Measurements from ENCODE around the gene RALGPS1.
A peak's percentile ranks its signal among the peaks of the same experiment; 100 is the strongest.

The RALGPS1 gene

GRCh38 chr9:127058645-127059021 is 144.1 kb downstream of the RALGPS1 start:
- TF ChIP-seq CTCF (conservative IDR thresholded peaks at IDR 0.05; ENCODE audit: low read length): no peak
- no peak for DNase-seq (ENCODE audit: low read depth)
- no peak overlapping the region for H3K4me3 ChIP-seq (ENCODE audit: low read length)

DNA sequence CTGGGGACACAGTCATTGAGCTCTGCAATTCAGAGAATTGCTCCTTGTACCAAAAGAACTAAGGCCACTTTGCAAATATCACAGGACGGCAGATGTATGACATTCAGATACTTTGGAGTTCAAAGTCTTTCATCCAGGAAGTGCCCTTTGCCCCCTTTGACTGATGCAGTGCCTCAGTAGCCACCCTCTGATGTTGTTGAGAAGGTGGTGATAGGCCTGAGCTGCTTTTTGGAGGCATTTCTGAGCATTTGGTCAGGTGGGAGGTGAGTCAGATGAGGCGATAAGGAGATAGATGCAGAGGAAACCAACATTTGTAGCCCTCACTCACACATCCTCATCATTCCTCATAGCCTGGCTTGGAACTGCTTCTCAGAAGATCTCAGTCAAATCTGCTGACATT is 144.4 kb downstream of the RALGPS1 start:
- no peak overlapping the region for H3K4me3 ChIP-seq (ENCODE audit: low read length)
- no peak for TF ChIP-seq CTCF (conservative IDR thresholded peaks at IDR 0.05; ENCODE audit: low read length)
- DNase-seq (ENCODE audit: low read depth): no peak

- no peak for DNase-seq (ENCODE audit: low read depth)
- H3K4me3 ChIP-seq (ENCODE audit: low read length): no peak overlapping the region
- no peak for TF ChIP-seq CTCF (conservative IDR thresholded peaks at IDR 0.05; ENCODE audit: low read length)
These were observed 145.3 kb downstream of the RALGPS1 start for GRCh38 chr9:127059765-127060361.

GRCh38 chr9:127061411-127061810 is 146.8 kb downstream of the RALGPS1 start:
- no peak for DNase-seq (ENCODE audit: low read depth)
- H3K4me3 ChIP-seq (ENCODE audit: low read length): no peak overlapping the region
- no peak for TF ChIP-seq CTCF (conservative IDR thresholded peaks at IDR 0.05; ENCODE audit: low read length)

DNA sequence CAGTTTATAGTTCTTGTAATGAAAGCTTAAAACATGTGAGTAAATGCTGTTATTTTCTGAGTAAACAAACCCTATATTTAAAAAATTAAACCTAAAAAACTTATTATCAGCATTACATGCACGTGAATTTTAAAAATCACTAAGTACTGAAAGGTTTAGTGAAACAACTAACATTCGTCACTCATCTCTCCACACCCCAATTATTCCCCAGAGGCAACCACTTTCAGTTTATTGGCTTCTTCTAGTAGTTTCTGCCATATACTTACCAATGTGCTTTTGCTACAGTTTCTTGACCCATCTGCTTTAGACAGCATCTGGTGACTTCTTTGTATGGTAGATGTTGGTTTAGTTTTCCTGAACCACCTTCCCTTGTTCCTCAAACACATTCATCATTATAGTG is 149.8 kb downstream of the RALGPS1 start:
- no peak for DNase-seq (ENCODE audit: low read depth)
- H3K4me3 ChIP-seq (ENCODE audit: low read length): no peak overlapping the region
- TF ChIP-seq CTCF (conservative IDR thresholded peaks at IDR 0.05; ENCODE audit: low read length): no peak

GRCh38 chr9:127065592-127065991 is 151.0 kb downstream of the RALGPS1 start:
- peak; percentile 71 for DNase-seq (ENCODE audit: low read depth)
- no peak for TF ChIP-seq CTCF (conservative IDR thresholded peaks at IDR 0.05; ENCODE audit: low read length)
- no peak overlapping the region for H3K4me3 ChIP-seq (ENCODE audit: low read length)

- DNase-seq (ENCODE audit: low read depth): peak; percentile 71
- TF ChIP-seq CTCF (conservative IDR thresholded peaks at IDR 0.05; ENCODE audit: low read length): no peak
- H3K4me3 ChIP-seq (ENCODE audit: low read length): no peak overlapping the region
These were observed 151.7 kb downstream of the RALGPS1 start for GRCh38 chr9:127066060-127066850.
